ENCODE data around the gene SLC35A2. TPM values are rescaled to one million over a fixed set of nuclear protein-coding genes. Genes with fewer than 3 reads are reported as not detected.

Gene SLC35A2
- total RNA-seq, 1 experiment from 2014 or later, result 18.0 TPM

- TF ChIP-seq ZNF219 (CRISPR knock-in tag; IDR thresholded peaks at IDR 0.05; ENCODE audit: borderline replicate concordance) (no peak), TEAD4 (CRISPR knock-in tag; IDR thresholded peaks at IDR 0.05) (no peak), ZNF416 (CRISPR knock-in tag; IDR thresholded peaks at IDR 0.05) (no peak)
Observed at GRCh38 chrX:48942895-48943294, 31.4 kb upstream of the SLC35A2 start (continued).

GRCh38 chrX:48940404-48940955 is 29.0 kb upstream of the SLC35A2 start:
- no peak for ATAC-seq
- DNase-seq (ENCODE audit: low spot score), result no peak
- Mint-ChIP-seq H3K4me3 (no peak overlapping the region), H3K36me3 (peaks cover 14% of the 10 kb centered on the region), H3K9me3 (no peaks in the 10 kb centered on the region), H3K27me3 (ENCODE audit: low read depth) (no peaks in the 10 kb centered on the region), H3K4me1 (peaks cover 42% of the 10 kb centered on the region), H3K27ac (no peak overlapping the region)
- ChIA-PET POLR2A (no interaction called here), CTCF (interaction anchor here (0.7 kb wide), 1 partner anchor 26 kb away, joined by 3 read pairs; no protein-coding TSS in a partner anchor)
- TF ChIP-seq ZNF416 (CRISPR knock-in tag; IDR thresholded peaks at IDR 0.05) (no peak), EMX1 (CRISPR knock-in tag; IDR thresholded peaks at IDR 0.05) (no peak), ATF2 (CRISPR knock-in tag; IDR thresholded peaks at IDR 0.05; ENCODE audit: borderline replicate concordance, low read depth) (no peak), E2F1 (CRISPR knock-in tag; IDR thresholded peaks at IDR 0.05) (no peak), ZNF396 (CRISPR knock-in tag; IDR thresholded peaks at IDR 0.05; ENCODE audit: borderline replicate concordance) (no peak), ZSCAN18 (CRISPR knock-in tag; IDR thresholded peaks at IDR 0.05) (no peak), ESRRA (CRISPR knock-in tag; IDR thresholded peaks at IDR 0.05; ENCODE audit: borderline replicate concordance) (no peak), HMGXB4 (CRISPR knock-in tag; IDR thresholded peaks at IDR 0.05) (no peak), ZNF512 (CRISPR knock-in tag; IDR thresholded peaks at IDR 0.05; ENCODE audit: borderline replicate concordance) (no peak), E2F4 (CRISPR knock-in tag; IDR thresholded peaks at IDR 0.05; ENCODE audit: borderline replicate concordance, low read depth) (no peak), CREM (CRISPR knock-in tag; IDR thresholded peaks at IDR 0.05) (no peak), GRHL2 (CRISPR knock-in tag; IDR thresholded peaks at IDR 0.05; ENCODE audit: insufficient replicate concordance, severe bottlenecking) (no peak), ZMAT4 (CRISPR knock-in tag; IDR thresholded peaks at IDR 0.05) (no peak), MLX (CRISPR knock-in tag; IDR thresholded peaks at IDR 0.05) (no peak)
